H1 (cell line): Measurements from ENCODE around the gene ATF7. TPM values are rescaled to one million over a fixed set of nuclear protein-coding genes. Genes with fewer than 3 reads are reported as not detected.

Source experiments
- CTCF ChIA-PET: fragments of 300-600 bp; sonication (Branson Sonifier 250); formaldehyde crosslinking; loops from one replicate; lab custom pipeline; 2021; ENCODE audit not compliant: partially characterized antibody; lab: Charles Lee
- POLR2A ChIA-PET: fragments of 300-600 bp; sonication (Branson Sonifier 250); formaldehyde crosslinking; loops from one replicate; lab custom pipeline; 2021; ENCODE audit warnings: inconsistent platforms; ENCODE audit not compliant: partially characterized antibody; lab: Charles Lee
- DNase-seq, 2 experiments: peaks; one replicate each; pipeline versions ENCODE4 v3.0.0 to v3.0.0-alpha.2; 2010 to 2022; ENCODE audit warnings: low spot score in 2 of 2, low read depth in 1 of 2, mixed read lengths in 1 of 2
- FAIRE-seq: peaks from 2 replicates; lab custom pipeline; 2011; peaks lifted over from hg19 to GRCh38; lab: Jason Lieb, UNC
- H2AFZ ChIP-seq: 2 replicates; pipeline ENCODE4 v1.8.1; 2012; ENCODE audit warnings: low read length, inconsistent platforms
- H2AK5ac ChIP-seq: 2 replicates; pipeline ENCODE4 v1.6.1; 2013; ENCODE audit warnings: low read depth, low read length
- H2BK120ac ChIP-seq: replicated peaks from 2 replicates; pipeline ENCODE3; 2013; ENCODE audit warnings: low read depth, low read length, inconsistent platforms
- H2BK12ac ChIP-seq: 2 replicates; pipeline ENCODE4 v1.6.1; 2013; ENCODE audit warnings: low read depth, low read length
- H2BK15ac ChIP-seq: 2 replicates; pipeline ENCODE4 v1.6.1; 2013; ENCODE audit warnings: low read length
- H2BK20ac ChIP-seq: 2 replicates; pipeline ENCODE4 v1.6.1; 2013; ENCODE audit warnings: low read length
- H2BK5ac ChIP-seq: 2 replicates; pipeline ENCODE4 v1.6.1; 2013; ENCODE audit warnings: low read depth, low read length
- H3K14ac ChIP-seq: 2 replicates; pipeline ENCODE4 v1.6.1; 2013; ENCODE audit warnings: inconsistent platforms; ENCODE audit not compliant: insufficient read length
- H3K18ac ChIP-seq: 2 replicates; pipeline ENCODE4 v1.6.1; 2013; ENCODE audit warnings: low read length; ENCODE audit errors: extremely low read depth
- H3K23ac ChIP-seq: 2 replicates; pipeline ENCODE4 v1.6.1; 2013; ENCODE audit warnings: inconsistent platforms; ENCODE audit not compliant: insufficient read length
- H3K23me2 ChIP-seq: 2 replicates; pipeline ENCODE4 v1.6.1; 2013; ENCODE audit warnings: low read depth, low read length
- H3K27ac ChIP-seq: 2 replicates; pipeline ENCODE4 v1.6.1; 2011; ENCODE audit warnings: low read depth, low read length, inconsistent platforms
- H3K27me3 ChIP-seq, 4 experiments: replicated peaks in 1 of 4; 1 replicate in 1 of 4; 2 replicates in 3 of 4; pipeline versions ENCODE4 v1.6.1 to v1.8.1; 2011 to 2013; ENCODE audit warnings: low read length in 3 of 4, mild to moderate bottlenecking in 3 of 4, inconsistent platforms in 2 of 4, mixed read lengths in 2 of 4, moderate library complexity in 1 of 4; ENCODE audit not compliant: control insufficient read depth in 3 of 4, insufficient read depth in 3 of 4; ENCODE audit errors: extremely low read depth in 1 of 4
- H3K36me3 ChIP-seq, 4 experiments: 2 replicates each; pipeline versions ENCODE4 v1.6.1 to v1.8.1; 2011 to 2013; ENCODE audit warnings: mild to moderate bottlenecking in 4 of 4, low read length in 3 of 4, moderate library complexity in 2 of 4, control low read depth in 1 of 4, inconsistent platforms in 1 of 4; ENCODE audit not compliant: insufficient read depth in 4 of 4, control insufficient read depth in 2 of 4
- H3K4ac ChIP-seq: replicated peaks from 2 replicates; pipeline ENCODE3; 2013; ENCODE audit warnings: low read length, low read depth, mixed read lengths, inconsistent platforms; ENCODE audit not compliant: insufficient read length
- H3K4me1 ChIP-seq, 4 experiments: replicated peaks in 1 of 4; 1 replicate in 1 of 4; 2 replicates in 3 of 4; pipeline versions ENCODE4 v1.6.1 to v1.8.1; 2011 to 2013; ENCODE audit warnings: low read length in 3 of 4, inconsistent platforms in 2 of 4, mixed read lengths in 1 of 4; ENCODE audit not compliant: insufficient read depth in 4 of 4, control insufficient read depth in 3 of 4
- H3K4me2 ChIP-seq, 2 experiments: 2 replicates each; pipeline versions ENCODE4 v1.6.1 to v1.8.1; 2011 to 2013; ENCODE audit warnings: low read depth in 2 of 2, low read length in 2 of 2, control low read depth in 1 of 2, inconsistent platforms in 1 of 2, mild to moderate bottlenecking in 1 of 2; ENCODE audit not compliant: insufficient read depth in 1 of 2
- H3K4me3 ChIP-seq, 4 experiments: fragments of 200-600, 300-600 bp in 1 of 4; sonication (generic), shearing (Covaris generic), sonication (Bioruptor Twin) in 1 of 4; 2 replicates each; pipeline versions ENCODE4 v1.5.1 to v1.8.1; 2011 to 2016; ENCODE audit warnings: low read length in 4 of 4, low read depth in 3 of 4, control low read depth in 2 of 4, inconsistent platforms in 2 of 4, mild to moderate bottlenecking in 2 of 4, mixed read lengths in 1 of 4, moderate library complexity in 1 of 4; ENCODE audit not compliant: insufficient read depth in 2 of 4; ENCODE audit errors: extremely low read depth in 1 of 4
- H3K56ac ChIP-seq: replicated peaks from 2 replicates; pipeline ENCODE3; 2013; ENCODE audit warnings: low read depth, mild to moderate bottlenecking, mixed read lengths, low read length, inconsistent platforms; ENCODE audit not compliant: insufficient read length
- H3K79me1 ChIP-seq: 2 replicates; pipeline ENCODE4 v1.6.1; 2013; ENCODE audit warnings: low read depth, low read length, control low read depth
- H3K79me2 ChIP-seq, 2 experiments: 2 replicates each; pipeline versions ENCODE4 v1.6.1 to v1.8.1; 2012 to 2013; ENCODE audit warnings: low read length in 2 of 2, mild to moderate bottlenecking in 2 of 2, inconsistent platforms in 1 of 2; ENCODE audit not compliant: insufficient read depth in 2 of 2, control insufficient read depth in 1 of 2
- H3K9ac ChIP-seq, 4 experiments: replicated peaks in 1 of 4; 1 replicate in 1 of 4; 2 replicates in 3 of 4; pipeline versions ENCODE4 v1.6.1 to v1.8.1; 2011 to 2013; ENCODE audit warnings: low read depth in 3 of 4, low read length in 3 of 4, control low read depth in 2 of 4, mild to moderate bottlenecking in 2 of 4, moderate library complexity in 2 of 4, inconsistent platforms in 1 of 4; ENCODE audit errors: extremely low read depth in 1 of 4
- H3K9me3 ChIP-seq, 2 experiments: 2 replicates each; pipeline versions ENCODE4 v1.6.1 to v1.8.1; 2012 to 2013; ENCODE audit warnings: mild to moderate bottlenecking in 2 of 2, moderate library complexity in 2 of 2, control low read depth in 1 of 2, inconsistent platforms in 1 of 2, low read depth in 1 of 2, low read length in 1 of 2, mixed read lengths in 1 of 2; ENCODE audit not compliant: insufficient read depth in 2 of 2
- H4K20me1 ChIP-seq, 2 experiments: replicated peaks in 1 of 2; 2 replicates each; pipeline versions ENCODE3 to v1.8.1; 2011 to 2013; ENCODE audit warnings: inconsistent platforms in 2 of 2, low read length in 2 of 2, mild to moderate bottlenecking in 1 of 2; ENCODE audit not compliant: insufficient read depth in 2 of 2, control insufficient read depth in 1 of 2
- H4K5ac ChIP-seq: 2 replicates; pipeline ENCODE4 v1.6.1; 2013; ENCODE audit warnings: low read length, low read depth, mixed read lengths, inconsistent platforms; ENCODE audit not compliant: insufficient read length
- H4K8ac ChIP-seq: 2 replicates; pipeline ENCODE4 v1.8.0; 2013; ENCODE audit warnings: mild to moderate bottlenecking, moderate library complexity, low read length, inconsistent platforms; ENCODE audit not compliant: insufficient read depth; ENCODE audit errors: extremely low read depth
- H4K91ac ChIP-seq: replicated peaks from 2 replicates; pipeline ENCODE3; 2013; ENCODE audit warnings: low read length, mixed read lengths, inconsistent platforms; ENCODE audit not compliant: insufficient read length
- JUND ChIP-seq: IDR thresholded peaks from 2 replicates; pipeline ENCODE4 v1.6.1; 2011; ENCODE audit warnings: mild to moderate bottlenecking, improper control_type of control experiment, low read length
- POLR2A ChIP-seq, 2 experiments: IDR thresholded peaks; 1 replicate in 1 of 2; 2 replicates in 1 of 2; pipeline ENCODE4 v1.6.1; 2011; ENCODE audit warnings: low read depth in 2 of 2, low read length in 2 of 2, mild to moderate bottlenecking in 2 of 2; ENCODE audit errors: control extremely low read depth in 1 of 2
- POLR2AphosphoS5 ChIP-seq: IDR thresholded peaks from 2 replicates; pipeline ENCODE4 v1.6.1; 2011; ENCODE audit warnings: low read depth, low read length
- RAD21 ChIP-seq, 2 experiments: IDR thresholded peaks in 1 of 2; conservative IDR thresholded peaks in 1 of 2; 2 replicates each; pipeline ENCODE4 v1.6.1; 2011; ENCODE audit warnings: low read depth in 2 of 2, low read length in 2 of 2, improper control_type of control experiment in 1 of 2, inconsistent platforms in 1 of 2, mild to moderate bottlenecking in 1 of 2, moderate library complexity in 1 of 2
- RBBP5 ChIP-seq: IDR thresholded peaks from 2 replicates; pipeline ENCODE4 v1.7.1; 2012; ENCODE audit warnings: low read depth, mild to moderate bottlenecking, inconsistent platforms, low read length, moderate library complexity, borderline replicate concordance
- SRF ChIP-seq: IDR thresholded peaks from 2 replicates; pipeline ENCODE4 v1.6.1; 2011; ENCODE audit warnings: mild to moderate bottlenecking, low read depth, low read length, moderate library complexity
- SUZ12 ChIP-seq: fragments of 200-600 bp; sonication (generic); IDR thresholded peaks from 2 replicates; pipeline ENCODE4 v1.6.1; 2012; ENCODE audit warnings: mild to moderate bottlenecking, inconsistent platforms, low read length, moderate library complexity, mixed read lengths
- TAF1 ChIP-seq: IDR thresholded peaks from 2 replicates; pipeline ENCODE4 v1.6.1; 2011; ENCODE audit warnings: mild to moderate bottlenecking, low read depth, low read length
- WGBS, 2 experiments: shearing (Covaris generic) in 1 of 2; methylation state at CpG; one replicate each; pipeline versions ENCODE4 v1.1.6 to v1.1.7; 2013 to 2015; ENCODE audit warnings: low lambda C conversion rate in 2 of 2, mixed read lengths in 2 of 2, inconsistent platforms in 1 of 2, low coverage in 1 of 2, missing lambda C conversion rate in 1 of 2; ENCODE audit not compliant: insufficient replicate concordance in 2 of 2, insufficient coverage in 1 of 2, insufficient read length in 1 of 2; ENCODE audit errors: extremely low coverage in 1 of 2, missing lambda C conversion rate in 1 of 2; 5-methylcytosine and 5-hydroxymethylcytosine counted together
- polyA plus RNA-seq, 7 experiments: library from polyadenylated mRNA; depleted of rRNA in 3 of 7; stranded (reverse) in 5 of 7; unstranded in 2 of 7; fragments of >200 nt in 5 of 7; fragments of 200-250 nt in 2 of 7; gene quantifications; 1 replicate in 5 of 7; 2 replicates in 1 of 7; 4 replicates in 1 of 7; pipeline versions ENCODE4 v1.2.1 to v1.2.3, GENCODE V29; 2011 to 2013; ENCODE audit warnings: missing spikeins in 2 of 7, mixed read lengths in 2 of 7
- total RNA-seq: library from RNA; stranded (reverse); fragmentation: NEBNext Ultra II Directional; extraction: Animal tissue kit (Norgen Biotek cat#: 25700); gene quantifications from 2 replicates; pipeline ENCODE4 v1.2.1, GENCODE V29; 2021
- TF ChIP-seq, protein P1 (sequence below): IDR thresholded peaks from 2 replicates; pipeline ENCODE4 v1.6.1; 2012; ENCODE audit warnings: inconsistent platforms
- TF ChIP-seq, protein P2 (sequence below): IDR thresholded peaks from 2 replicates; pipeline ENCODE4 v1.6.1; 2011; ENCODE audit warnings: low read depth, mild to moderate bottlenecking, low read length; ENCODE audit not compliant: insufficient read depth

Gene ATF7
- total and polyA plus RNA-seq, 2 of the 8 experiments (the other 6 are each of a cell fraction or from before 2014, with no cell fraction given): 10.1 to 16.6 TPM

DNA sequence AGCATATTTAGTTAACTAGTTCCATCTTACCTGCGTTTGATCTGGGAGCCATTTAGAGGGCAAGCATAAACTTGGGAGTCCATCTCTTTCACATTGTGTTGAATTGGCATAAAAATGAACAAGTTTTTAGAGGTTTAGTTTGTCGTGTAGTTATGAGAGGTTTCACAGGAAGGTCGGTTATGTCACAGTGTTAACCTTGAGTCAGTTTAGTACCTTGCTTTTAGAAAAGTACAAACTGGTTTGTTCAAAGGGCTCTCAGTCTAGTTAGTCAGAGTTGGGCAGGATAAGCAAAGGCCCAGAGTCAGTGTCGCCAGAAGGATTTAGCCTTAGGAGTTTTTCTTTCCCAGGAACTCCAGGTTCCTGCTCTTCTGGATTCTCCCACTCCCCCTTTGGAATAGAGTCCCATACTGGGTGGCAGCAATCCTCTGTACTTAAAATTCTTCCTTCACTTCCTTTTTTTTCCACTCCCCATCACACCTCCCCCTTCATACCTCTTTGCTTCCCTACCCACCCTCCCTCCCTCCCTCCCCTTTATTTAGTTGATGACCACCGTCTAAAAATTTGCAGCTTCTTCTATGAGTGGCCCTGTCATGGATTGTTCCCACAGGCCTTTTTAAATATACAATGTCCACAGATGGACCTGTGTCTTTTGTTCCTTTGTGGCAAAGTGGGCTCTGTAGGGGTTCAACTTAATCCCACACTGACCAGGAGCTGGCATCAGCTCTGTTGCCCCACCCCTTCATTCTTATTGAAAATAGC lies 162.2 kb downstream of the ATF7 start:
- H2BK20ac ChIP-seq: no peak overlapping the region
- H3K4me3 ChIP-seq: no peak overlapping the region
- H4K91ac ChIP-seq: no peak overlapping the region
- no peak overlapping the region for H2AK5ac ChIP-seq
- peaks cover 7% of the 10 kb centered on the region for H3K79me1 ChIP-seq
- POLR2A ChIA-PET: interaction anchor here (0.7 to 67.0 kb wide), 10 partner anchors 4 to 208 kb away, joined by 3 to 3397 read pairs (median 4); partner anchors contain the start of genes AAAS, MAP3K12, NPFF and PCBP2
- no peak overlapping the region for H4K8ac ChIP-seq
- no peak overlapping the region for H3K18ac ChIP-seq
- H3K4me2 ChIP-seq: no peak overlapping the region
- H2BK5ac ChIP-seq: no peak overlapping the region
- whole genome bisulfite sequencing, 2 experiments: 84% methylated on average over 4 of the region's 5 CpGs; no CpG with 5 or more reads in 1 of the 2 experiments
- no peaks in the 10 kb centered on the region; the same call in 1 of the 2 replicates for H3K23me2 ChIP-seq
- TF ChIP-seq, protein P1, sequence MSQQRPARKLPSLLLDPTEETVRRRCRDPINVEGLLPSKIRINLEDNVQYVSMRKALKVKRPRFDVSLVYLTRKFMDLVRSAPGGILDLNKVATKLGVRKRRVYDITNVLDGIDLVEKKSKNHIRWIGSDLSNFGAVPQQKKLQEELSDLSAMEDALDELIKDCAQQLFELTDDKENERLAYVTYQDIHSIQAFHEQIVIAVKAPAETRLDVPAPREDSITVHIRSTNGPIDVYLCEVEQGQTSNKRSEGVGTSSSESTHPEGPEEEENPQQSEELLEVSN: no peak
- TF ChIP-seq POLR2AphosphoS5 (peak; percentile 4; the same call in 1 of the 2 replicates), SUZ12 (no peak), POLR2A (IDR thresholded peaks at IDR 0.05; ENCODE audit: control extremely low read depth in 1 of 2, low read depth in 2 of 2, low read length in 2 of 2) (peak; percentile 33 to 54; a peak in 2 of 3 replicates), TAF1 (no peak), JUND (no peak), SRF (no peak), RAD21 (IDR thresholded peaks at IDR 0.05 in 1 of 2, conservative IDR thresholded peaks at IDR 0.05 in 1 of 2; ENCODE audit: low read depth in 2 of 2, low read length in 2 of 2) (no peak), RBBP5 (no peak)
- TF ChIP-seq, protein P2, sequence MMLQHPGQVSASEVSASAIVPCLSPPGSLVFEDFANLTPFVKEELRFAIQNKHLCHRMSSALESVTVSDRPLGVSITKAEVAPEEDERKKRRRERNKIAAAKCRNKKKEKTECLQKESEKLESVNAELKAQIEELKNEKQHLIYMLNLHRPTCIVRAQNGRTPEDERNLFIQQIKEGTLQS: no peak
- H3K56ac ChIP-seq: no peak overlapping the region
- no peak for DNase-seq
- H3K79me2 ChIP-seq: peaks cover 0 to 77% of the 10 kb centered on the region in 2 experiments; a peak in 3 of 4 replicates
- H3K9me3 ChIP-seq: no peaks in the 10 kb centered on the region
- no peak overlapping the region for H3K14ac ChIP-seq
- H3K23ac ChIP-seq: no peak overlapping the region
- no peak overlapping the region for H2BK15ac ChIP-seq
- H4K20me1 ChIP-seq: peaks cover 35 to 54% of the 10 kb centered on the region in 2 experiments
- no peak overlapping the region for H4K5ac ChIP-seq
- H2BK12ac ChIP-seq: no peak overlapping the region
- H2BK120ac ChIP-seq: no peak overlapping the region
- no peak overlapping the region for H3K9ac ChIP-seq
- no peaks in the 10 kb centered on the region for H3K27me3 ChIP-seq
- H3K36me3 ChIP-seq: peaks cover 88 to 100% (median 95%) of the 10 kb centered on the region in 4 experiments
- FAIRE-seq: no peak
- CTCF ChIA-PET: interaction anchor here (0.6 to 6.4 kb wide), 6 partner anchors 9 to 59 kb away, joined by 3 to 57 read pairs (median 6); no protein-coding TSS in a partner anchor
- H3K27ac ChIP-seq: no peak overlapping the region
- no peak overlapping the region for H2AFZ ChIP-seq
- no peak overlapping the region for H3K4ac ChIP-seq
- peaks cover 0 to 10% (median under 1%) of the 10 kb centered on the region in 4 experiments; a peak in 3 of 7 replicates for H3K4me1 ChIP-seq
